Left renal pelvis (tissue), 4 donors: ENCODE results near the gene HDDC2. TPM values are rescaled to one million over a fixed set of nuclear protein-coding genes. Genes with fewer than 3 reads are reported as not detected.
A peak's percentile ranks its signal among the peaks of the same experiment; 100 is the strongest.

Source experiments
- DNase-seq, 4 donors: peaks; one replicate each; pipeline ENCODE4 v3.0.0-alpha.2; 2013; ENCODE audit warnings: low read depth in 4 of 4, low spot score in 3 of 4
- polyA plus RNA-seq, 4 donors: library from polyadenylated mRNA; unstranded; fragments of 120-200 nt; gene quantifications; one replicate each; pipeline ENCODE4 v1.2.1, GENCODE V29; 2013; ENCODE audit not compliant: insufficient read length in 4 of 4

HDDC2 gene
- polyA plus RNA-seq, 4 donors = 72.3 to 120 (median 107) TPM

GRCh38 chr6:125273251-125273650 lies 28.5 kb downstream of the HDDC2 start:
- no peak for DNase-seq

GRCh38 chr6:125271486-125272159 lies 30.1 kb downstream of the HDDC2 start:
- DNase-seq = no peak

GRCh38 chr6:125270380-125270779 lies 31.4 kb downstream of the HDDC2 start:
- no peak for DNase-seq

GRCh38 chr6:125269328-125269985 lies 32.3 kb downstream of the HDDC2 start:
- DNase-seq = no peak

GRCh38 chr6:125268765-125269164 lies 33.0 kb downstream of the HDDC2 start:
- no peak for DNase-seq

GRCh38 chr6:125267806-125268523 lies 33.8 kb downstream of the HDDC2 start:
- DNase-seq = no peak

- DNase-seq = no peak
These were observed 37.3 kb downstream of the HDDC2 start for GRCh38 chr6:125264476-125264875.

- DNase-seq = no peak
These were observed 39.5 kb downstream of the HDDC2 start for GRCh38 chr6:125262016-125263013.

- DNase-seq = no peak
These were observed 42.4 kb downstream of the HDDC2 start for GRCh38 chr6:125259354-125259736.

GRCh38 chr6:125258651-125259353 lies 43.0 kb downstream of the HDDC2 start:
- no peak for DNase-seq

GRCh38 chr6:125257351-125257750 lies 44.4 kb downstream of the HDDC2 start:
- no peak for DNase-seq

- DNase-seq = no peak
These were observed 46.6 kb downstream of the HDDC2 start for GRCh38 chr6:125255201-125255600.

GRCh38 chr6:125254321-125254720 lies 47.4 kb downstream of the HDDC2 start:
- no peak for DNase-seq

- DNase-seq = no peak
These were observed 47.9 kb downstream of the HDDC2 start for GRCh38 chr6:125253881-125254280.

- no peak for DNase-seq
These were observed 48.9 kb downstream of the HDDC2 start for GRCh38 chr6:125252891-125253290.

GRCh38 chr6:125251516-125252220 lies 50.1 kb downstream of the HDDC2 start:
- DNase-seq = peak in 1 of 4 donors; percentile 17

GRCh38 chr6:125250511-125250910 lies 51.3 kb downstream of the HDDC2 start:
- DNase-seq = no peak

GRCh38 chr6:125248136-125248535 lies 53.6 kb downstream of the HDDC2 start:
- no peak for DNase-seq

GRCh38 chr6:125246566-125246965 lies 55.2 kb downstream of the HDDC2 start:
- DNase-seq = no peak
